ENCODE results near the gene PLEKHG4.

Gene PLEKHG4

DNA sequence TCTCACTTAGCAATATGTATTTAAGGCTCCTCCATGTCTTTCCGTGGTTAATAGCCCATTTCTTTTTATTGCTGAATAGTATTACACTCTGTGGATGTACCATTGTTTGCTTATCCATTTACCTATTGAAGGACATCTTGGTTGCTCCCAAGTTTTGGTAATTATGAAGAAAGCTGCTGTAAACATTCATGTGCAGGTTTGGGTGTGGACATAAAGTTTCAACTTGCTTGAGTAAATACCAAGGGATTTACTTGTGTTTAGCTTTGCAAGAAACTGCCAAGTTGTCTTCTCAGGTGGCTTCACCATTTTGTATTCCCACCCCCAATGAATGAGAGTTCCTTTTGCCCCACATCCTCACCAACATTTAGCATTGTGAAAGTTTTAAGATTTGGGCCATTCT, 56.8 kb downstream of the PLEKHG4 start:
- no peak for DNase-seq (ENCODE audit: low read depth in 2 of 2)

DNA sequence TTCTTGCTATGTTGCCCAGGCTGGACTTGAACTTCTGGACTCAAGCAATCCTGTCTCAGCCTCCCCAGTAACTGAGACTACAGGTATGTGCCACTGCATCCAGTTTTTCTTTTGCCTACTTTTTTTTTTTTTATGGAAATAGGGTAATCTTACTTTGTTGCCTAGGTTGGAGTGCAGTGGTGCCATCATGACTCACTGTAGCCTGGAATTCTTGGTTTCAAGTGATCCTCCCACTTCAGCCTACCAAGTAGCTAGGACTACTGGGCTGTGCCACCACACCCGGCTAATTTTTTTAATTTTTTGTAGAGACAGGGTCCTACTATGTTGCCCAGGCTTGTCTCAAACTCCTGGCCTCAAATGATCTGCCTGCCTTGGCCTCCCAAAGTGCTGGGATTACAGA, 57.3 kb downstream of the PLEKHG4 start:
- no peak for DNase-seq (ENCODE audit: low read depth in 2 of 2)
